PC-9 (cell line): ENCODE results near the gene SLC22A3. TPM values are rescaled to one million over a fixed set of nuclear protein-coding genes. Genes with fewer than 3 reads are reported as not detected.
A peak's percentile ranks its signal among the peaks of the same experiment; 100 is the strongest.

Source experiments
- BruUV-seq: library from RNA; stranded (reverse); fragments of 400-500 nt; replicated peaks from 2 replicates; lab custom pipeline; 2021; lab: Mats Ljungman, UMichigan
- CTCF ChIA-PET: fragments of 300-600 bp; sonication (Branson Sonifier 250); formaldehyde crosslinking; loops from one replicate; lab custom pipeline; 2022; ENCODE audit warnings: antibody characterized with exemption; lab: Charles Lee
- POLR2A ChIA-PET: fragments of 300-600 bp; sonication (Branson Sonifier 250); formaldehyde crosslinking; loops from one replicate; lab custom pipeline; 2022; ENCODE audit warnings: antibody characterized with exemption; ENCODE audit not compliant: unreplicated experiment; lab: Charles Lee
- DNase-seq, 2 experiments: peaks; one replicate each; pipeline versions ENCODE4 v3.0.0 to v3.0.0-alpha.2; 2015 to 2022; ENCODE audit warnings: mixed read lengths in 1 of 2
- H2AFZ ChIP-seq: fragments of 200-600 bp; sonication (generic); 2 replicates; pipeline ENCODE4 v1.8.1; 2017; ENCODE audit warnings: antibody characterized with exemption
- H3F3A ChIP-seq: fragments of 200-600 bp; sonication (generic); 2 replicates; pipeline ENCODE4 v1.8.1; 2017; ENCODE audit warnings: antibody characterized with exemption, mild to moderate bottlenecking, low read depth; ENCODE audit not compliant: insufficient read depth
- H3K27ac ChIP-seq: fragments of 200-600 bp; sonication (generic); 2 replicates; pipeline ENCODE4 v1.6.1; 2016; ENCODE audit warnings: mixed run types
- H3K27me3 ChIP-seq: fragments of 200-600 bp; sonication (generic); 2 replicates; pipeline ENCODE4 v1.6.1; 2016; ENCODE audit warnings: low read depth, mixed run types; ENCODE audit not compliant: insufficient read depth
- H3K36me3 ChIP-seq: fragments of 200-600 bp; sonication (generic); 2 replicates; pipeline ENCODE4 v1.6.1; 2016; ENCODE audit warnings: low read depth, mixed run types
- H3K4me1 ChIP-seq: fragments of 200-600 bp; sonication (generic); replicated peaks from 2 replicates; pipeline ENCODE4 v1.6.1; 2016; ENCODE audit warnings: mixed run types; ENCODE audit not compliant: insufficient read depth
- H3K4me2 ChIP-seq: fragments of 200-600 bp; sonication (generic); 2 replicates; pipeline ENCODE4 v1.6.1; 2017; ENCODE audit warnings: mixed run types
- H3K4me3 ChIP-seq: fragments of 200-600 bp; sonication (generic); 2 replicates; pipeline ENCODE4 v1.6.1; 2016; ENCODE audit warnings: mixed run types
- H3K79me2 ChIP-seq: fragments of 200-600 bp; sonication (generic); 2 replicates; pipeline ENCODE4 v1.6.1; 2017; ENCODE audit warnings: low read depth, mixed run types
- H3K9me2 ChIP-seq: fragments of 200-600 bp; sonication (generic); 2 replicates; pipeline ENCODE4 v1.8.1; 2017; ENCODE audit warnings: mild to moderate bottlenecking; ENCODE audit not compliant: insufficient read depth
- H3K9me3 ChIP-seq: fragments of 200-600 bp; sonication (generic); 2 replicates; pipeline ENCODE4 v1.8.1; 2016; ENCODE audit warnings: low read depth; ENCODE audit not compliant: insufficient read depth
- H4K20me1 ChIP-seq: fragments of 200-600 bp; sonication (generic); 2 replicates; pipeline ENCODE4 v1.8.1; 2017; ENCODE audit not compliant: insufficient read depth
- EZH2 ChIP-seq: fragments of 200-600 bp; sonication (generic); IDR thresholded peaks from 2 replicates; pipeline ENCODE4 v1.8.0; 2017; ENCODE audit warnings: antibody characterized with exemption, low read depth
- intact Hi-C: fragments of 100-400 bp; cut with micrococcal nuclease; formaldehyde crosslinking; loops from one replicate; pipeline ENCODE4 v1.10.0; 2022; ENCODE audit not compliant: unreplicated experiment
- total RNA-seq: library from RNA; stranded (reverse); gene quantifications from 2 replicates; pipeline ENCODE4 v1.2.3, GENCODE V29; 2021
- TF ChIP-seq, protein P1 (sequence below): fragments of 200-600 bp; sonication (generic); conservative IDR thresholded peaks from 2 replicates; pipeline ENCODE4 v1.6.1; 2017; ENCODE audit warnings: mixed run types, antibody characterized with exemption, mild to moderate bottlenecking, moderate library complexity

The SLC22A3 gene
- total RNA-seq, 1 experiment from 2014 or later, result not detected

DNA sequence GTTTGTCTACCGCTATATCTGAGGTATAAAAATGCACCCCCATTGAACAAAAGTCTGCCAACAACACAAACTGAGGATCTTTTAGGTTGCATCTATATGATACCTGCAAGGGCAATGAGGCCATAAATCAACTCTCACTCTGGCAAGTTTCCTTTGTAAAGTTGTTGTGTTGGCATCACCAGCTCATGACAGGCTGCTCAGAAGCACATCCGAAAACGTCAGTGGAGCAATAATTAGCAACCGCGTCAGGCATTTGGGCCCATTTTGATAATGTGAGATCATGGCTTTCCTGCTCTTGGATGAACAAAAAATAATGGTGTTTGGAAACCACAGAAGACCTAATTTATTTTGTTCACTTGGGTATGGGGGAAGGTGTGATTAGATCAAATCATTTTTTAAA is 12.0 kb upstream of the SLC22A3 start:
- no peak overlapping the region for H3K4me3 ChIP-seq
- H3K27ac ChIP-seq, result no peak overlapping the region
- TF ChIP-seq, protein P1, sequence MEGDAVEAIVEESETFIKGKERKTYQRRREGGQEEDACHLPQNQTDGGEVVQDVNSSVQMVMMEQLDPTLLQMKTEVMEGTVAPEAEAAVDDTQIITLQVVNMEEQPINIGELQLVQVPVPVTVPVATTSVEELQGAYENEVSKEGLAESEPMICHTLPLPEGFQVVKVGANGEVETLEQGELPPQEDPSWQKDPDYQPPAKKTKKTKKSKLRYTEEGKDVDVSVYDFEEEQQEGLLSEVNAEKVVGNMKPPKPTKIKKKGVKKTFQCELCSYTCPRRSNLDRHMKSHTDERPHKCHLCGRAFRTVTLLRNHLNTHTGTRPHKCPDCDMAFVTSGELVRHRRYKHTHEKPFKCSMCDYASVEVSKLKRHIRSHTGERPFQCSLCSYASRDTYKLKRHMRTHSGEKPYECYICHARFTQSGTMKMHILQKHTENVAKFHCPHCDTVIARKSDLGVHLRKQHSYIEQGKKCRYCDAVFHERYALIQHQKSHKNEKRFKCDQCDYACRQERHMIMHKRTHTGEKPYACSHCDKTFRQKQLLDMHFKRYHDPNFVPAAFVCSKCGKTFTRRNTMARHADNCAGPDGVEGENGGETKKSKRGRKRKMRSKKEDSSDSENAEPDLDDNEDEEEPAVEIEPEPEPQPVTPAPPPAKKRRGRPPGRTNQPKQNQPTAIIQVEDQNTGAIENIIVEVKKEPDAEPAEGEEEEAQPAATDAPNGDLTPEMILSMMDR, result no peak
- TF ChIP-seq EZH2, result no peak
- no peaks in the 10 kb centered on the region for H3K79me2 ChIP-seq
- no peaks in the 10 kb centered on the region for H3K9me2 ChIP-seq
- ChIA-PET CTCF (no interaction called here), POLR2A (no interaction called here)
- DNase-seq, result no peak
- H3K36me3 ChIP-seq, result no peaks in the 10 kb centered on the region
- H3K27me3 ChIP-seq, result no peaks in the 10 kb centered on the region
- no TSS peak for BruUV-seq
- H3K9me3 ChIP-seq, result no peaks in the 10 kb centered on the region; the same call in 1 of the 2 replicates
- intact Hi-C loops, result no loop called here
- H4K20me1 ChIP-seq, result no peaks in the 10 kb centered on the region
- no peaks in the 10 kb centered on the region for H3F3A ChIP-seq
- no peak overlapping the region for H2AFZ ChIP-seq
- peaks cover 12% of the 10 kb centered on the region for H3K4me1 ChIP-seq
- H3K4me2 ChIP-seq, result no peak overlapping the region

DNA sequence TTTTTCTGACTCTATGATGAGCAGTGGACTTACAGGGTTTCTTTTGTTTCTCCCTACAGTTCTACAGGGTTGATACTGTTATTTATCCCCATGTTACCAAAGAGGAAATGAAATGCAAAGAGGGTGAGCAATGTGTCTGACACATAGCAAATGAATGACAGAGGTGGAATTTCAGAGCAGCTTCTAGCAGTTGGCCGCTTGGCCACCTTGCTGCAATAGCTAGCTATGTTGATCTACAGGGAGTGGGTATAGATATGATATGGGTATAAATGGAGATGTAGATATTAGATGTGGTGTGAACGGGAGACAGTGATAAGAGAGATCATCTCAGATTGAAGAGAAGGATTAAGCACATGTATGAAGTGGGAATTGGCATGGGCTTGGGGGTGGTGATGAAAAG is 10.9 kb upstream of the SLC22A3 start:
- peak overlapping the region; percentile 18 for H3K4me2 ChIP-seq
- CTCF ChIA-PET, result no interaction called here
- DNase-seq, result peak in 1 of 2 experiments; percentile 61

DNA sequence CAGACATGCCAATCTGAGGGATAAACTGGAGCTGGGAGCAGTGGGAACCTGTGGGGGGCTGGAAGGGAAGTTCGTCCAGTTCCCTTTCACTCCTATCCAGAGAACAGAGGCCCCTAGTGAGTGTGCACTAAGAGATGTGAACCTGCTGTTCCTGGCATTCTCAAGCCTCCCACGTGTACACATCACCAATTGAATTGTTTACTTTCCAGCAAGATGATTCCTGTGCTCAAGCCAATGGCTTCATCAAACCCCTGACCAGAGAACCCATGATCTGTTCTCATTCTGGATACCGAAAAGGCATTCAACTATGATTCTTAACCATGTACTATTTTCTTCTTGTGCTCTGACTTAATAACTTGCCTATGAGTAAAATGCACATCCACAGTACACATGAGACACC is 10.2 kb upstream of the SLC22A3 start:
- intact Hi-C loops, result no loop called here
- ChIA-PET POLR2A (no interaction called here), CTCF (no interaction called here)
- Histone ChIP-seq H3K4me1 (peaks cover 12% of the 10 kb centered on the region), H3K4me3 (no peak overlapping the region), H3K79me2 (no peaks in the 10 kb centered on the region), H3K27me3 (no peaks in the 10 kb centered on the region), H2AFZ (no peak overlapping the region), H4K20me1 (no peaks in the 10 kb centered on the region), H3K4me2 (no peak overlapping the region), H3K9me3 (no peaks in the 10 kb centered on the region; the same call in 1 of the 2 replicates), H3K9me2 (no peaks in the 10 kb centered on the region), H3K27ac (no peak overlapping the region), H3K36me3 (no peaks in the 10 kb centered on the region), H3F3A (no peaks in the 10 kb centered on the region)
- no peak for TF ChIP-seq EZH2
- TF ChIP-seq, protein P1, result no peak
- DNase-seq, result no peak
- BruUV-seq, result no TSS peak

More for the DNA sequence above, 10.9 kb upstream of the SLC22A3 start:
- no peaks in the 10 kb centered on the region for H3K27me3 ChIP-seq
- no peaks in the 10 kb centered on the region for H3K79me2 ChIP-seq
- H3K9me3 ChIP-seq, result no peaks in the 10 kb centered on the region; the same call in 1 of the 2 replicates
- no peak overlapping the region for H2AFZ ChIP-seq
- no peak for TF ChIP-seq EZH2
- TF ChIP-seq, protein P1, result no peak
- intact Hi-C loops, result no loop called here
- POLR2A ChIA-PET, result no interaction called here
- no peak overlapping the region for H3K27ac ChIP-seq
- H3F3A ChIP-seq, result no peaks in the 10 kb centered on the region
- no peaks in the 10 kb centered on the region for H4K20me1 ChIP-seq
- no peaks in the 10 kb centered on the region for H3K9me2 ChIP-seq
- no peaks in the 10 kb centered on the region for H3K36me3 ChIP-seq
- H3K4me1 ChIP-seq, result peaks cover 12% of the 10 kb centered on the region
- no peak overlapping the region for H3K4me3 ChIP-seq
- no TSS peak for BruUV-seq
